Measurements from ENCODE around the gene CEP104. TPM values are rescaled to one million over a fixed set of nuclear protein-coding genes. Genes with fewer than 3 reads are reported as not detected.

Gene CEP104
- total and polyA plus RNA-seq, 9 of the 15 experiments (the other 6 are each of a cell fraction or from before 2014, with no cell fraction given), result 11.2 to 63.4 (median 42.6) TPM

- 1% methylated on average over 19 of the region's 19 CpGs for WGBS (ENCODE audit: insufficient coverage, low coverage, missing lambda C conversion rate)
- CTCF ChIA-PET (ENCODE audit: low intra/inter-chr PET ratio), result no interaction called here
- ATAC-seq (no peak), DNase-seq (ENCODE audit: extremely low read depth in 1 of 4, low spot score in 3 of 4) (peak in 3 of 4 experiments; percentile 40 to 50 (median 49)), FAIRE-seq (no peak)
- Histone ChIP-seq H3K9ac (ENCODE audit: insufficient read depth in 1 of 2, low read depth in 2 of 2, low read length in 2 of 2) (peak overlapping the region; percentile 66 to 94), H3K4me2 (ENCODE audit: insufficient read depth, low read length) (peak overlapping the region; percentile 92), H3K27ac (ENCODE audit: extremely low read depth, low read depth, low read length) (peak overlapping the region; percentile 66), H4K20me1 (replicated peaks; ENCODE audit: control insufficient read depth, insufficient read depth, low read length) (no peaks in the 10 kb centered on the region), H3K9me3 (replicated peaks; ENCODE audit: control insufficient read depth, insufficient read depth, low read depth, low read length) (no peaks in the 10 kb centered on the region), H3K4me1 (replicated peaks in 1 of 2; ENCODE audit: control insufficient read depth in 2 of 2, insufficient read depth in 2 of 2, low read length in 2 of 2) (peaks cover 26 to 92% of the 10 kb centered on the region in 2 experiments), H3K79me2 (ENCODE audit: control insufficient read depth, insufficient read depth, low read length) (peaks cover 38% of the 10 kb centered on the region), H3K27me3 (ENCODE audit: control insufficient read depth in 2 of 2, insufficient read depth in 2 of 2, low read length in 2 of 2) (no peaks in the 10 kb centered on the region), H3K36me3 (ENCODE audit: control insufficient read depth, insufficient read depth, low read length) (peaks cover 16% of the 10 kb centered on the region; the same call in 1 of the 3 replicates), H3K4me3 (peak overlapping the region; percentile 65), H2AFZ (ENCODE audit: low read depth, low read length) (no peak overlapping the region), H3K9me1 (ENCODE audit: control insufficient read depth, insufficient read depth, low read length) (peaks cover 5% of the 10 kb centered on the region)
- intact Hi-C loops (cut with micrococcal nuclease) (loop anchor here (2.0 kb wide), 3 partner anchors 28 to 126 kb away; partner anchors contain the start of gene C1orf174), in situ Hi-C loops (cut with MboI) (no loop called here)
- POLR2A ChIA-PET, result interaction anchor here (0.5 to 2.3 kb wide), 10 partner anchors 11 to 125 kb away, joined by 3 to 14 read pairs (median 3); partner anchors contain the start of gene LRRC47
- BruUV-seq (replicated peaks), result no TSS peak
- TF ChIP-seq MCM2 (IDR thresholded peaks at IDR 0.05; ENCODE audit: low read depth), result no peak
- TF ChIP-seq ZNF124 (CRISPR knock-in tag; IDR thresholded peaks at IDR 0.05), result no peak
- TF ChIP-seq, protein P1, sequence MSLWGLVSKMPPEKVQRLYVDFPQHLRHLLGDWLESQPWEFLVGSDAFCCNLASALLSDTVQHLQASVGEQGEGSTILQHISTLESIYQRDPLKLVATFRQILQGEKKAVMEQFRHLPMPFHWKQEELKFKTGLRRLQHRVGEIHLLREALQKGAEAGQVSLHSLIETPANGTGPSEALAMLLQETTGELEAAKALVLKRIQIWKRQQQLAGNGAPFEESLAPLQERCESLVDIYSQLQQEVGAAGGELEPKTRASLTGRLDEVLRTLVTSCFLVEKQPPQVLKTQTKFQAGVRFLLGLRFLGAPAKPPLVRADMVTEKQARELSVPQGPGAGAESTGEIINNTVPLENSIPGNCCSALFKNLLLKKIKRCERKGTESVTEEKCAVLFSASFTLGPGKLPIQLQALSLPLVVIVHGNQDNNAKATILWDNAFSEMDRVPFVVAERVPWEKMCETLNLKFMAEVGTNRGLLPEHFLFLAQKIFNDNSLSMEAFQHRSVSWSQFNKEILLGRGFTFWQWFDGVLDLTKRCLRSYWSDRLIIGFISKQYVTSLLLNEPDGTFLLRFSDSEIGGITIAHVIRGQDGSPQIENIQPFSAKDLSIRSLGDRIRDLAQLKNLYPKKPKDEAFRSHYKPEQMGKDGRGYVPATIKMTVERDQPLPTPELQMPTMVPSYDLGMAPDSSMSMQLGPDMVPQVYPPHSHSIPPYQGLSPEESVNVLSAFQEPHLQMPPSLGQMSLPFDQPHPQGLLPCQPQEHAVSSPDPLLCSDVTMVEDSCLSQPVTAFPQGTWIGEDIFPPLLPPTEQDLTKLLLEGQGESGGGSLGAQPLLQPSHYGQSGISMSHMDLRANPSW (CRISPR knock-in tag; IDR thresholded peaks at IDR 0.05), result no peak
- no peak for TF ChIP-seq CREB3L1 (IDR thresholded peaks at IDR 0.05; ENCODE audit: borderline replicate concordance, low read depth)
- TF ChIP-seq SMARCA4 (IDR thresholded peaks at IDR 0.05), result no peak
- no peak for TF ChIP-seq TGIF2 (CRISPR knock-in tag; IDR thresholded peaks at IDR 0.05)
- peak; percentile 63; the same call in 1 of the 2 replicates for TF ChIP-seq GATAD2B (IDR thresholded peaks at IDR 0.05; ENCODE audit: borderline replicate concordance)
- no peak for TF ChIP-seq ZNF274 (IDR thresholded peaks at IDR 0.05; ENCODE audit: borderline replicate concordance, low read depth, low read length)
- TF ChIP-seq CREB1 (IDR thresholded peaks at IDR 0.05), result no peak
- no peak for TF ChIP-seq CREB1 (CRISPR knock-in tag; IDR thresholded peaks at IDR 0.05)
- no peak for TF ChIP-seq ZNF444 (CRISPR knock-in tag; IDR thresholded peaks at IDR 0.05)
- no peak for TF ChIP-seq MEF2D (tag; conservative IDR thresholded peaks at IDR 0.05; ENCODE audit: low read depth)
- TF ChIP-seq, protein P2, sequence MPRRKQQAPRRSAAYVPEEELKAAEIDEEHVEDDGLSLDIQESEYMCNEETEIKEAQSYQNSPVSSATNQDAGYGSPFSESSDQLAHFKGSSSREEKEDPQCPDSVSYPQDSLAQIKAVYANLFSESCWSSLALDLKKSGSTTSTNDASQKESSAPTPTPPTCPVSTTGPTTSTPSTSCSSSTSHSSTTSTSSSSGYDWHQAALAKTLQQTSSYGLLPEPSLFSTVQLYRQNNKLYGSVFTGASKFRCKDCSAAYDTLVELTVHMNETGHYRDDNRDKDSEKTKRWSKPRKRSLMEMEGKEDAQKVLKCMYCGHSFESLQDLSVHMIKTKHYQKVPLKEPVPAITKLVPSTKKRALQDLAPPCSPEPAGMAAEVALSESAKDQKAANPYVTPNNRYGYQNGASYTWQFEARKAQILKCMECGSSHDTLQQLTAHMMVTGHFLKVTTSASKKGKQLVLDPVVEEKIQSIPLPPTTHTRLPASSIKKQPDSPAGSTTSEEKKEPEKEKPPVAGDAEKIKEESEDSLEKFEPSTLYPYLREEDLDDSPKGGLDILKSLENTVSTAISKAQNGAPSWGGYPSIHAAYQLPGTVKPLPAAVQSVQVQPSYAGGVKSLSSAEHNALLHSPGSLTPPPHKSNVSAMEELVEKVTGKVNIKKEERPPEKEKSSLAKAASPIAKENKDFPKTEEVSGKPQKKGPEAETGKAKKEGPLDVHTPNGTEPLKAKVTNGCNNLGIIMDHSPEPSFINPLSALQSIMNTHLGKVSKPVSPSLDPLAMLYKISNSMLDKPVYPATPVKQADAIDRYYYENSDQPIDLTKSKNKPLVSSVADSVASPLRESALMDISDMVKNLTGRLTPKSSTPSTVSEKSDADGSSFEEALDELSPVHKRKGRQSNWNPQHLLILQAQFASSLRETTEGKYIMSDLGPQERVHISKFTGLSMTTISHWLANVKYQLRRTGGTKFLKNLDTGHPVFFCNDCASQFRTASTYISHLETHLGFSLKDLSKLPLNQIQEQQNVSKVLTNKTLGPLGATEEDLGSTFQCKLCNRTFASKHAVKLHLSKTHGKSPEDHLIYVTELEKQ (CRISPR knock-in tag; IDR thresholded peaks at IDR 0.05), result no peak
Measured at GRCh38 chr1:3774276-3774945, 82.6 kb downstream of the CEP104 start.
